NCI-H524 treated with DMSO at 0.1 percent for 48 hours (cell line): Measurements from ENCODE around the gene SGTA.
"Not testable (repeated sequence)": the region's sequence is repeated elsewhere in the genome, so short reads cannot be mapped to it uniquely, and the experiment has no call there.

Source experiments
- DNase-seq: peaks from one replicate; lab custom pipeline; 2025; lab: John Stamatoyannopoulos, UW

The SGTA gene, protein sequence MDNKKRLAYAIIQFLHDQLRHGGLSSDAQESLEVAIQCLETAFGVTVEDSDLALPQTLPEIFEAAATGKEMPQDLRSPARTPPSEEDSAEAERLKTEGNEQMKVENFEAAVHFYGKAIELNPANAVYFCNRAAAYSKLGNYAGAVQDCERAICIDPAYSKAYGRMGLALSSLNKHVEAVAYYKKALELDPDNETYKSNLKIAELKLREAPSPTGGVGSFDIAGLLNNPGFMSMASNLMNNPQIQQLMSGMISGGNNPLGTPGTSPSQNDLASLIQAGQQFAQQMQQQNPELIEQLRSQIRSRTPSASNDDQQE

DNA sequence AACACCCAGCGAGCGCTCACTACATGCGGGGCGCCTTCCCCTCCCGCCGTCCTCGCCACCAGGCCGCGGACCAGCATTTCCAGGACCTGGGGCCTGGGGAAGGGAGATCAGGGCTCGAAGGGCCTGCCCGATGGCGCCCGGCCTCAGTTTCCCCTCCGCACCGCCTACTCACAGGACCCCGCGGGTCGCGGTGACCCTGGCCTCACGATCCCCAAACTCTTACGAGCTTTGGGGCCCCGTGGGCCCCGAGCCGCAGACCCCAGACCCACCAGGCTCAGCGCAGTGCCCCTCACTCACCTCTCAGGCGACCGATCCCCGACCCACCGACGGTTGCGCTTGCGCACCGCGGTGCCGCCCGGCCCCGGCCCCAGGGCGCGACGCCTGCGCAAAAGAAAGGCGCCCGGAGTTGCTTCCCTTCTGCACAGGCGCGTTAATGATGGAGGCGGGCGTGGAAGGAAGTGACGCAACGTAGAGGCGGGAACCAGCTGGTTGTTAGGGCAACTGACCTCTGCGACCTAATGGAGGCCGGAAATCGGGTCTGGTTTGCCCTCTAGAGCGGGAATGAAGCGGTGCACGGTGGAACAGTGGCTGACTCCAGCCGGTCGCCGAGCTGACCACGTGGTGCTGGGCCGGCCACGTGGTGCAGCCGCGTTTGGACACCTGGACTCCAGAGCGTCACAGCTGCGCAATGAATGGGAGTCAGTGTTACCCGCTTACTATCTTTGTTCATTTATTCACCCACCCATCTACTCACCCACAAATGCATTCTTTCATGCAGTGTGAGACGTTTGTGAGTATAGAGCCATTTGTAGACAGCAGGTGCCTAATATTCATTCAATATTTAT is at the start of gene SGTA:
Gene SGTA, minus strand, starts transcription at position 338 of the 845 bp plus-strand sequence. CDS start 14,205 bp downstream, outside the sequence.
- peak; percentile 99 for DNase-seq

DNA sequence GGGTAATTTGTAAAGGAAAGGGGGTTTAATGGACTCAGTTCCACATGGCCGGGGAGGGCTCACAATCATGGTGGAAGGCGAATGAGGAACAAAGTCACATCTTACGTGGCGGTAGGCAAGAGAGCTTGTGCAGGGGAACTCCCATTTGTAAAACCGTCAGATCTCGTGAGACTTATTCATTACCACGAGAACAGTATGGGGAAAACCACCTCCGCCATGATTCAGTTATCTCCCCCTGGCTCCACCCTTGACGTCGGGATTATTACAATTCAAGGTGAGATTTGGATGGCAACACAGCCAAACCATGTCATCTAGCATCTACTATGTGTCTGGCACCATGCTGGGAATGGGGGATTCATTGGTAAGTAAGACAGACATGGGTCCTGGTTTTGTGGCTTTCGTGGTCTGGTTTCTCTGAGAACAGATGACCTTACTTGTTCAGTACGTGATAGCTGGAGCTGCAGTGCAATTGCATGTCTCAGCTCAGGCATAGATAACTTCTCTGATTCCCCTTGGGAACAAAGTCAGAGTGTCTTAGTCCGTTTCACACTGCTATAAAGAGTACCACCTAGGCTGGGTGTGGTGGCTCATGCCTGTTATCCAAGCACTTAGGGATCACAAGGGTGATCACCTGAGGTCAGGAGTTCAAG is 44.9 kb upstream of the SGTA start:
- no peak for DNase-seq

DNA sequence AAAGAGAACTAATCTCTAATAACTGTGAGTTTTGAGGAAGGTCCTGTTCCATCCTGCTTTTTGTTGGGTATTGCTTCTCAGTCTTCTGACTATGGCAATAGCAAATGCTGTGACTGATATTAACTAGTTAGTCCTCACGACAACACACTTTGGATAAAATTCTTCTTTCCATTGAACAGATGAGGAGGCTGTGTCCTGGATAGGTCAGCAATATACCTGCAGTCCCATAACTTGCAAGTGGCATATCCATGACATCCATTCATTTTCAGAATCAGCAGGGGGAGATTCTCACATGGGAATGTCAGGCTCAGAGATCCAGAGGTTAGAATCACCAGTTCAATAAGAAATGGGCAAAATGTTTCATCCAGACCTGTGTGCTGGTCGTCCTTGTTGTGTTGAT is 43.9 kb upstream of the SGTA start:
- no peak for DNase-seq

DNA sequence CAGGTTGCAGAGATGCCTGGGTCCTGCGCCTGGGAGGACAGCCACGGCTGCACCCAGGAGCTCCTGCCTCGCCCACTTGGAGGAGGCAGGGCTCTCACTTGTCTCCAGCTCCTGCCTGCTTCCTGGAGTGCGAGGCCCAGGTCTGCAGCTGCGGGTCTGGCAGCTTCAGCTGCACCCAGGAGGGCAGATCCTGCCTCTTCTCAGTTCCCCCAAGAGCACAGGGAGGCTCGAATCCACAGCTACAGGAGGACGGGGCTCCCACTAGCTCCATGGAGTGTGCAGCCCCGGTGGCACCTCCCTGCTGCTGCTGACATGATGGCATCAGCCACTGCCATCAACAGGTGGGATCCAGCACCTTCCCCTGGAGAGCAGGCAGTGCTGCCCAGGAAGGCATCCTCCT is 41.1 kb upstream of the SGTA start:
- no peak for DNase-seq

DNA sequence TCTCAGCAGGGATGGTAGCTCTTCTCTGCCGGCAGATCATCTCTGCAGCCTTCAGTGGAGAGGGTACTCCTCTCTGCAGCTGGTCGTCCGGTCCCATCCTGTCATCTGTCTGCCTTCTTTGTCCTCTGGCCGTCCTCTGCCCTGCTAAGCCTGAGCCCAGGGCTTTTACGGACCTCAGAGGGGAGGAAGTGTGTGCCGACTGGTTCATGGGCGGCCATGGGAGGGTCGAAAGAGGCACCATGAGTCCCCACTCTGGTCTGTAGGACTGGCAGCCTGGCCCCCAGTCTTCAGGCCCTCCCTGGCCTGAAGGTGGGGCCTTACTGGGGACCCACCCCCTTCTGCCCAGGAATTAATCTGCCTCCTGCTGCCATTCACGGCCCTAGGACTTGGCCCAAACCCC is 40.6 kb upstream of the SGTA start:
- DNase-seq: no peak

DNA sequence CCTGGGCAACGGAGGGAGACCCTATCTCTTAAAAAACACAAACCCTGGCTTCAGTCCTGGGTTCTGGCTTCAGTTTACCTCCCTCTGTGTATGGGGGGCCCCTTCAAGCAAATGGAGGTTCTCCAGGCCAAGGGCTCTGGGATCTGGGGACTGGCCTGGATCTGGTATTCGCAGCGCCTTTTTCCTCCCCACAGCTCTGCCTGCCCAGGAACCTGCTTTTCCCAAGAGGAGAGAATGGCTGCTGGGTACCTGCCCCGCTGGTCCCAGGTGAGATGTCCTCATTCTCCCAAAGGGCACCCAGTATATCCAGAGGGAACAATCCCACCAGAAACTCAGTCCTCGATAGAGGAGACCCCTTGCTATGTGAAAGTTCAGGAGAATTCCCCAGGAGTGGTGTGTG is 39.8 kb upstream of the SGTA start:
- DNase-seq: no peak

DNA sequence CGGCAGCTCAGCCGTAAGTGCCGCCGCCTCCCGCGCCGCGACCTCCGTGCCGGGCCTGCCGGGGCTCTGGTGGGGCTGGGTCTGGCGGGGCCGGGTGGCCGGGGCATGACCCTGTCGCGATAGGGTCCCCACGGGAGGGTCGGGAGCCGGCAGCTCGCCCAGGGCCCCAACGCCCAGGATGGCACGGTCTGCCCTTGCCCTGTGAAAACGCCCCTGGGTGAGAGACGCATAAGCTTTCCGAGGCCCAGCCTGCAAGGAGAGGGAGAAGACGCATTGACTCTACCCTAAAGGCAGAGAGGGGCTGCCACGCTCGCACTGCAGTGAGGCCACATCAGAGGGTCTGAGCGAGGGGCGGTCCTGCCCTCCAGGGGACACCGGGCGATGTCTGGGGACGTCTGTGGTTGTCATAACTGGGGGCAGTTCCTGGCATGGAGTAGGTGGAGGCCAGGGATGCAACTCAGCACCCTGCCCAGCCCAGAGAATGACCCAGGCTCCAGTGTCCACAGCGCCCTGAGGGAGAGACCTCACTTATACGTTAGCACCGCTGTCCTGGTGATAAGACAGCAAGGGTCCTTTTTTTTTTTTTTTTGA is 37.1 kb upstream of the SGTA start:
- no peak for DNase-seq

DNA sequence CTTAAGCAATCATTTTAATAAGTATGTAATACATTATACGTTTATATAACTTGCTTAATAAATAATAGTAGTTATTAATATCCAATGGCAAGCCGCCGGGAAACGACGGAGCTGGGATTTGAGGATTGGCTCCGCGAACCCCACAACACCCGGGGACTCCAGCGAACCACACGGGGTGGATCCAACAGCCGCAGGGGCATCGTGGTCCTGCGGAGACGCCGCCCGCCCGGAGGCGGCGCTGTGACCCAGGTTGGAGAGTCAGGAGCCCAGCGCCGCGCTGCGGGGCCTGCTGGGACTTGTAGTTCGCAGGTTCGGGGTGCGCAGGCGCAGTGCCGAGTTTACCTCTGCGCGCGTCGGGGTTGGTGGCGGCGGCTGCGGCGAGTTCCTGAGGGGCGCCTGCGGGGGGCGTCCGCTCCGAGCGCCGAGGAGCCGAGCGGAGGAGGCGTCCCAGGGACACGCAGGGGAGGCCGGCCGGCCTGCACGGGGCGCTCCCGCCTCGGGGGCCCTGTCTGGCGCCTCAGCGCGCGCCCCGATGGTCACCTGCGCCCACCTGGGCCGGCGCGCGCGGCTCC is 36.6 kb upstream of the SGTA start, which contains the start of gene ZNF554:
Gene ZNF554, plus strand, starts transcription at position 329 of the 572 bp plus-strand sequence. Its CDS starts 204 bp downstream, at position 533.
- peak; percentile 83 for DNase-seq

DNA sequence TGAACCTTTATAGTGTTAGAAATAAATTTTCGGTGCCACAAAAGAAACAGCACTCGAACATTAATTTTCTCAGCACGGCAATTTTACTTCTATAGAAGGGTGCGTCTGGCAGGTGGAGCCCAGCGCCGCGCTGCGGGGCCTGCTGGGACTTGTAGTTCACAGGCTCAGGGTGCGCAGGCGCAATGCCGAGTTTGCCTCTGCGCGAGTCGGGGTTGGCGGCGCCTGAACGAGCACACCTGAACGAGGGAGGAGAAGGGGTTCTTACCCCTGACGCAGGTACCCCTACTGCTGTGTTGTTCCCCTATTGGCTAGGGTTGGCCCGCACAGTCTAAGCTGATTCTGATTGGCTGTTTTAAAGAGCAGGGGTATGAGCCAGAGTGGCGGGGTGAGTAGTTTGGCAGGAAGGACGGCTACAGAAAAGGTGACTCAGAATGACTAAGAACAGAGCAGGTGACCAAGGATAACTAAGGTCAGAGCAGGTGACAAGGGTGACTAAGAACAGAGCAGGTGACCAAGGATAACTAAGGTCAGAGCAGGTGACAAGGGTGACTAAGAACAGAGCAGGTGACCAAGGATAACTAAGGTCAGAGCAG is 34.3 kb upstream of the SGTA start:
- not testable (repeated sequence) for DNase-seq

DNA sequence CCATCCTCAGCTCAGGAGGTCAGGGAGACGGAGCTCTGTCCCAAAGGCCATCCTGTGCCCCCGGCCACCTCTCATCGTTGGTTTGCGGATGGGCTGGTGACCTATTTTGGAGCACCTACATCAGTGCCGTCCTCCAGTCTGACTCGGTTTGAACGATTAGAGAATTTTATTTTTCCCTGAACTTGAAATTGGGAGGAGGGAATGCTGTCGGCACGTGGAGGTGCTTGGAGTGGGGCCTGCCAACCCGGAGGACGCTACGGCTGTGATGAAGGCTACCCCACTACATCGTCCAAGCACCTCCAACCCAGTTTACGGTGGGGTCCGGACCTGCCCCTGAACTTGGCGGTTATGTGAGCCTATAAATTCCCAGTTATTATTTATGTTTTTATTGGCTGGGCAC is 33.6 kb upstream of the SGTA start:
- no peak for DNase-seq

DNA sequence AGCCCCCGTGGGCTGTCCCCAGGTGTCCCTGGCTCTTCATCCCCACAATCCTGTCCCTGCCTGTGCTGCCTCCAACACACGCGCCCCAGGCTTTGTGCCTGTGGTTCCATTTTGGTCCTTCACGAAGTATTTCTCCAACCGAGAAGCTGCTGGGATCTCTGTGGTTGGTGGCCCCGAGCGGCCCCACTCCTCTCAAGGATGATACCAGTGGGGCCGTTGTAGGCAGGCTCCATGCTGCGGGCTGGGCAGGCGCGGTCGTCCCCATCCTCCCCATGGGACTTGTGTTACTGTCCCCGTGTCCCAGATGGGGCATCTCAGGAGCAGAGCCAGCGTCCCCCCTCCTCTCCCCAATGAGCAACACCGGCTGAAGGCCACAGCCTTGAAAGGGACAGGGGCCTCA is 32.9 kb upstream of the SGTA start:
- DNase-seq: no peak

DNA sequence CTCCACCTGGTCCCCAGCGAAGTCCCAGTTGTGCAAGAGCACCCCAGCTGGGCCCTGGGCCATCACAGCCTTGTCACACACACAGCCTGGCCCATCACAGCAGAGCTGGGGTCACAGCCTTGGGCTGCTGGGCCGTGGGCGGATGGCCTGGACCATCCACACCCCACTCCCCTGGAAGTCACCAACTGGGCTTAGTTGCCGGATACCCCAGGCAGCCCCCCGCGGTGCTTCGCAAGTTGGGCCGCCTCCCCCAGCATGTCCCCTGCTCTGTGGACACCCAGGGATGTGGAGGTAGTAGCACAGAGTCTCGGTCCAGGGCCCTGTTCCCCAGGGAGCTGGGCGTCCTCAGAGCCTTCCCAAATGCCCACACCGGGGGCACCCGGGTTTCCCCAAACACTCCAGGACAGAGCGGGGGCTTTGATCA is 32.1 kb upstream of the SGTA start:
- DNase-seq: no peak

DNA sequence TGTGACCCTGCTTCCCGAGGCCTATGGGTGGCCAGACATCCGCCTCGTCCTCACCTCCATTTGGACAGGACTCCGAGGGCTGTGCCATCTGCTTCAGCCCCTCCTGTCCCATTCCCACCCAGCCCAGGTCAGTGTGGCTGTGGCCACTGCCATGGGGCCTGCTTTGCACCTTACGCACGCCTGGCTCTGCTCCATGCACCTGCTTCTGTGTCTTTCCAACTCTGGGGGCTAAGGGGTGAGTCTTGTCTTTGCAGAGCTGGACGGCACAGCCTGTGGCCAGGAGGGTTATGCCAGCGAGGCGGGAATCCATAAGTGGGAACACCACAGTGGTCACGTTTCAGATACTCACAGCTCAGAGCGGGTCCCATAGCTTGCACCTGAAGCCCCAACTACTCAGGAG is 31.4 kb upstream of the SGTA start:
- DNase-seq: no peak

DNA sequence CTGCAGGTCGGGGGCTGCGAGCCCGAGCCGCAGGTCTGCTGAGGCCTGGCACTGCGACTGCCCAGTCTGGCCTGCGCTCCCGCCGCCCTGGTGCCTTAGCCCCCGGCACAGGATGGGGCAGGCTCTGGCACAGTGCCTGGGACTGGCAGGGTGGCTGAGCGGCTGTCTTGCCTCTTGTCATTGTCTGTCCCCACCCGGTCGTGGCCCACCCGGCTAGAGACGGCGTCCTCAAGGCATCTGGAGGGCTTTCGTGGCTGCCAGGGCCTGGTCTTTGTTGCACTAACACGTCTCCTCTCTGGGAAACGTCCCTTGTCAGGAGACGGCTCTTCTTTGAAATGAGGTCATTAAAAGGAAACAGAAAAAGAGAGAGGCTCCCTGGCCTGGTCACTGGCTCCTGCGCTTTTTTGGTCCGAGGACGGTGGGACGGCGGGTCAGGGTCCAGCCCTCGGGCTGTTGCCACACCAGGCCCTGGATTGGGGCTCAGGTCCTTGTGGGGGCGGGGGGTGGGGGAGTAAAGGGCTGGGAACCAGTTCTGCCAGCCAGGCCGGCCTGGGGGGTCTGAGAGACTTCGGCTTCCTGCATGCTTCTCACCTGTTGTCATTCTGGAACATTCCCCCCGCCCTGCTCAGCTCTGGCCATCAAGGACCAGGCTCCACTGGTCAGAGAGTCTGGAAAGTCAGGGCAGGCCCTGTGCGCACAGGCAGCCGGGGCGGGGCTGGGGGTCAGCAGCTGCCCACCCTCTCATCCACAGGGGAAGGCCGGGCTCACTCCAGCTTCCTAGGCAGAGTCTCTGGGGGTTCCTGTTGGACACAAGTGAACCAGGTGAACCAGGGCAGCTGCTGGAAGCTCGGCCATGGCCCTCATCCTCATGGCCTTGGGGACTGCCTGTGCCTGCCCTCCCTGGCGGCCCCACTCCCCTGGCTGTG is 30.4 kb upstream of the SGTA start:
- no peak for DNase-seq

DNA sequence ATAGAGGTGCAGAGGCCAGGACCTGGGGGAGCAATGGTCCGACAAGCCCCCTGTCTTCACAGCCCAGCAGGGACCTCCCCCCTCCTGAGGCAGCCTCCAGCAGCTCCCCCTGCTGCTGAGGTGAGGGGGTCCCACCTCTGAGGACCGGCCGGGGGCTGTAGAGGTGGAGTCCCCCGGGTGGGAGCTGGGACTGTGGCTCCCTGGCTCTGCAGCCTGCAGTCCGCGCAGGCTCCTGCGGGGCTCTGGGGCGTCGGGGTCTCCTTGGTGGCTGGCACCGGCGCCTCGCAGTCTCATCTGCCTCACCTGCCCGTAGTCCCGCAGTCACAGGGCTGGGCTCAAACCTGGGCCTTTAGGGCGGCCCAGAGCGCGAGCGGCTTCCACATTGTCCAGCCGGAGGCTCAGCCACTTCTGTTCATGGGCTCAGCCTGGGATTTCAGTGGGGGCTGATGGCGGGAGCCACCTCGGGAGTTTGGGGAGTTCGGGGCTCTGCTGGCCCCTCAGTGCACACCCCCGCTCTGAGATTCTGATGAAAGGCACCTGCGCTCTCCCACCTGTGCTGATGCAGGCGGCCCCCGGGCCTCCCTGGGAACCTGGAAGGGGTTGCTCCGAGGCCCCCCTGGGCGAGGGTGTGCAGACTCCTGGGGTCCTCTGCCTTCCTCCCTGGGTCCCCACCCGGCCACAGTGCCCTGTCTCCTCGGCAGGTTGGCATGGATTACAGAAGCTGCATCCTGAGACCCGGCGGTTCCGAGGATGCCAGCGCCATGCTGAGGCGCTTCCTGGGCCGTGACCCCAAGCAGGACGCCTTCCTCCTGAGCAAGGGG is 29.6 kb upstream of the SGTA start:
- no peak for DNase-seq

DNA sequence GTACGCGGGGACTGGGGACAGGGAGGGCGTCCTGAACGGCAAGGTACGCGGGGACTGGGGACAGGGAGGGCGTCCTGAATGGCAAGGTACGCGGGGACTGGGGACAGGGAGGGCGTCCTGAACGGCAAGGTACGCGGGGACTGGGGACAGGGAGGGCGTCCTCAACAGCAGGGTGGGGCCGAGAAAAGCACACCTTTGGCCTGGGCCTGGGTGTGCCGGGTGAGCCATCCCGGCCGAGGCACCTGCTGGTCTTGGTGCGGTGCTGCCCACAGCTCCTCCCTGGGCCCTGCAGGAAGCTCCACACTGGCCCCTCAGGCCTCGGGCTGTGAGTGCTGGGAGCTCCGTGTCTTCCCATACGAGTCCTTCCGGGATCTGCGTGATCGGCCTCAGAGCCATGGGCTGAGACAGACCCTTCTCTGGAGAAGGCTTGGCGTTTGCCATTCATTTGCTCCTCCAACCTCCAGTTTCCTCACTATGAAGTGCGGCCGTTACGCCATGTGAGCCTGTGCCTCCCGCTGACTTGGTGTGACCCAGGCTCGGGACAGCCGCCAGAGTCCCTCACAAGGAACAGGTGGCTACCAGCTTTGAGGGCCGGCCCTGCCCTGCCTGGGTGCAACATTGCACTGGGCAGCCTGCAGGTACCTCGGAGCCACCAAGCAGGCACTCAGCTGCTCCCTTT is 28.8 kb upstream of the SGTA start:
- DNase-seq: no peak

DNA sequence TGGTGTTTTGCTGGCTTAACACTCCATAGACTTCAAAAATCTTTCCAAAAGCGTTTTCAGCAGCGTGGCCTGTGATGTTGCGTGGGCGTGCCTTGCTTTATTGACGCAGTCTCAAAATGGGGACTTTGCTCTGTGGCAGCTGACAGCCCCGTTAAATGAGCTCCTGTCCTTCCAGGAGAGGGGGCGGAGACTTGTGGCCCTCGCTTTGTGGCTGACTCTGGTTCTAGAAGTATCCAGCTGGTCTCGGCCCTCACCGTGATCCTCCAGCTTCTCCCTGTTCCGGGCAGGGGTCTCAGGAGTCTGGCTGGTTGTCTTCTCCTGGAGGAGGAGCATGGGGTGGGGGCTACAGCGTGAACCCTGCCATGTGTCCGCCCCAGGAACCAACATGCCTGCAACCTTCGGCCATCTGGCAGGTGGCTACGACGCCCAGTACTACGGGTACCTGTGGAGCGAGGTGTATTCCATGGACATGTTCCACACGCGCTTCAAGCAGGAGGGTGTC is 28.2 kb upstream of the SGTA start:
- DNase-seq: no peak

DNA sequence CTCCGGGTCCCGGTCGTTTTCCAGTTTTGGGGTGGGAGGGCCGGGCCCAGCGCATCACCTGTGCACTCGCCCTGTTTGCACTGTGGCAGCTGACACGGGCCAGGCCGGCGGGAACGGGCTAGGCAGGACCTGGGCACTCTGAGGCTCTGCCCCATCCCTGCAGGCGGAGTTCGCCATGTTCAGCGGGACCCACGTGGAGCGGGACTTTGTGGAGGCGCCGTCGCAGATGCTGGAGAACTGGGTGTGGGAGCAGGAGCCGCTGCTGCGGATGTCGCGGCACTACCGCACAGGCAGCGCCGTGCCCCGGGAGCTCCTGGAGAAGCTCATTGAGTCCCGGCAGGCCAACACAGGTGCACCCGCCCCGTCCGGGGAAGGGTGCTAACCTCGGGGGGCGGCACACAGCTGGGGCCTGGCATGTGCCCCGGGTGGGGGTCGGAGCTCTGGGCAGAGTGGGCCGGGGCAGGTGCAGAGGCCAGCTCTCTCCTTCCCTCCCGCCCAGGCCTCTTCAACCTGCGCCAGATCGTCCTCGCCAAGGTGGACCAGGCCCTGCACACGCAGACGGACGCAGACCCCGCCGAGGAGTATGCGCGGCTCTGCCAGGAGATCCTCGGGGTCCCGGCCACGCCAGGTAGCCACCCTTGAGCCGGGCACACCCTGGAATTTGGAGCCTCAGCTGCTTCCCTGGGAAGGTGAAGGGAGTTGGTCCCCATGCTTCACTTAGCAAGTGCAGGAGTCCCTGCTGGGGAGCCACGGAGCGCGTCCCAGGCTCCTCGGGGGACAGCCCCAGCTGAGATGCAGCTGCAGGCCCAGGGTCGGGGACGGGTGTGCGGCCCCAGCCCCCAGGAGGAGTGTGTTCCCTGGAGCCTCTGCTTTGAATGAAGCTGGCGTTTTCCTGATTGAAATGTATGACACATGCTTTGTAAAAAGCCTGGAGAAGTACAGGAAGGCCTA is 27.3 kb upstream of the SGTA start:
- DNase-seq: no peak
